HCT116 (cell line): ENCODE measurements around the gene SLC35F1. TPM values are rescaled to one million over a fixed set of nuclear protein-coding genes. Genes with fewer than 3 reads are reported as not detected.

ENCODE experiments used
- ATAC-seq: fragments of 200-7000 bp; cut with Tn5 transposase; 2 replicates; pipeline ENCODE4 v1.9.1; 2020; ENCODE audit warnings: mild to moderate bottlenecking, moderate library complexity
- BruUV-seq: library from RNA; stranded (reverse); fragments of 400-500 nt; replicated peaks from 2 replicates; lab custom pipeline; 2021; lab: Mats Ljungman, UMichigan
- CTCF ChIA-PET: fragments of 300-600 bp; sonication (Branson Sonifier 250); formaldehyde crosslinking; loops from one replicate; lab custom pipeline; 2021; ENCODE audit warnings: antibody characterized with exemption; lab: Charles Lee
- POLR2A ChIA-PET: fragments of 300-600, 350-600 bp; sonication (Branson Sonifier 250); formaldehyde crosslinking; loops from one replicate; lab custom pipeline; 2021; ENCODE audit warnings: antibody characterized with exemption; lab: Charles Lee
- RAD21 ChIA-PET, 2 experiments: fragments of 300-600 bp; sonication (Branson Sonifier 250); formaldehyde crosslinking; loops; one replicate each; lab custom pipeline; 2023; ENCODE audit warnings: low total read pairs in 2 of 2; ENCODE audit not compliant: uncharacterized antibody in 2 of 2, unreplicated experiment in 2 of 2, low non-redundant PET in 1 of 2; lab: Charles Lee
- DNase-seq: peaks from one replicate; pipeline ENCODE4 v3.0.0-alpha.2; 2010; ENCODE audit warnings: low read depth, low spot score
- H2AFZ ChIP-seq: fragments of 200-600 bp; shearing (Covaris generic), sonication (generic); 2 replicates; pipeline ENCODE4 v1.6.1; 2017; ENCODE audit warnings: low read depth, mixed run types, mixed read lengths, antibody characterized with exemption, low read length; ENCODE audit not compliant: poor library complexity, severe bottlenecking
- H3K27ac ChIP-seq: 2 replicates; pipeline ENCODE4 v1.5.1; 2012; ENCODE audit warnings: low read depth, low read length
- H3K27me3 ChIP-seq: fragments of 200-600 bp; sonication (generic); 2 replicates; pipeline ENCODE4 v1.6.1; 2016; ENCODE audit warnings: mixed run types, low read length, mixed read lengths; ENCODE audit not compliant: insufficient read depth
- H3K36me3 ChIP-seq, 2 experiments: fragments of 200-500 bp in 1 of 2; fragments of 200-600 bp in 1 of 2; sonication (Bioruptor generic) in 1 of 2; sonication (generic) in 1 of 2; 2 replicates each; pipeline versions ENCODE4 v1.5.1 to v1.6.1; 2014 to 2016; ENCODE audit warnings: low read length in 2 of 2, inconsistent platforms in 1 of 2, mixed read lengths in 1 of 2, mixed run types in 1 of 2; ENCODE audit not compliant: insufficient read depth in 2 of 2, control insufficient read depth in 1 of 2
- H3K4me1 ChIP-seq, 2 experiments: fragments of 200-600 bp in 1 of 2; sonication (generic) in 1 of 2; 2 replicates each; pipeline versions ENCODE4 v1.5.1 to v1.6.1; 2012 to 2017; ENCODE audit warnings: low read length in 2 of 2, inconsistent platforms in 1 of 2, mild to moderate bottlenecking in 1 of 2, mixed read lengths in 1 of 2, mixed run types in 1 of 2, moderate library complexity in 1 of 2; ENCODE audit not compliant: insufficient read depth in 2 of 2, control insufficient read depth in 1 of 2
- H3K4me2 ChIP-seq: fragments of 200-600 bp; sonication (generic); 2 replicates; pipeline ENCODE4 v1.6.1; 2017; ENCODE audit warnings: mixed run types, low read length, mixed read lengths
- H3K4me3 ChIP-seq, 2 experiments: fragments of 200-600 bp in 1 of 2; sonication (generic) in 1 of 2; replicated peaks in 1 of 2; 2 replicates each; pipeline ENCODE4 v1.5.1; 2011 to 2016; ENCODE audit warnings: low read length in 2 of 2, control low read depth in 1 of 2, low read depth in 1 of 2, mild to moderate bottlenecking in 1 of 2, mixed read lengths in 1 of 2, mixed run types in 1 of 2
- H3K79me2 ChIP-seq: fragments of 200-600 bp; sonication (generic); 2 replicates; pipeline ENCODE4 v1.6.1; 2017; ENCODE audit warnings: mild to moderate bottlenecking, mixed run types, low read length, moderate library complexity, mixed read lengths; ENCODE audit not compliant: insufficient read depth
- H3K9ac ChIP-seq: fragments of 200-600 bp; sonication (generic); 2 replicates; pipeline ENCODE4 v1.6.1; 2016; ENCODE audit warnings: low read length, mixed read lengths
- H3K9me2 ChIP-seq: fragments of 200-600 bp; sonication (generic), shearing (Covaris generic); 2 replicates; pipeline ENCODE4 v1.6.1; 2017; ENCODE audit warnings: mixed run types, mild to moderate bottlenecking, moderate library complexity; ENCODE audit not compliant: insufficient read depth
- H3K9me3 ChIP-seq, 2 experiments: fragments of 200-500 bp in 1 of 2; fragments of 200-600 bp in 1 of 2; sonication (Bioruptor generic) in 1 of 2; sonication (generic) in 1 of 2; 2 replicates each; pipeline ENCODE4 v1.6.1; 2014 to 2017; ENCODE audit warnings: low read length in 2 of 2, mixed read lengths in 2 of 2, inconsistent platforms in 1 of 2, low read depth in 1 of 2, mild to moderate bottlenecking in 1 of 2, mixed run types in 1 of 2, moderate library complexity in 1 of 2; ENCODE audit not compliant: control insufficient read depth in 1 of 2, insufficient read depth in 1 of 2
- H4K20me1 ChIP-seq: fragments of 200-600 bp; sonication (generic), shearing (Covaris generic); 2 replicates; pipeline ENCODE4 v1.6.1; 2017; ENCODE audit warnings: mixed run types, mild to moderate bottlenecking, moderate library complexity; ENCODE audit not compliant: insufficient read depth
- EGR1 ChIP-seq: IDR thresholded peaks from 2 replicates; pipeline ENCODE4 v1.6.1; 2012; ENCODE audit warnings: low read depth
- EZH2 ChIP-seq: fragments of 200-600 bp; sonication (generic); IDR thresholded peaks from 2 replicates; pipeline ENCODE4 v1.6.1; 2017; ENCODE audit warnings: antibody characterized with exemption, mixed run types
- EZH2phosphoT487 ChIP-seq: fragments of 200-600 bp; IDR thresholded peaks from 2 replicates; pipeline ENCODE4 v1.6.1; 2018; ENCODE audit warnings: antibody characterized with exemption, borderline replicate concordance
- FOSL1 ChIP-seq: IDR thresholded peaks from 2 replicates; pipeline ENCODE4 v1.6.1; 2012; ENCODE audit warnings: low read depth
- JUND ChIP-seq: IDR thresholded peaks from 2 replicates; pipeline ENCODE4 v1.6.1; 2012
- POLR2AphosphoS5 ChIP-seq: IDR thresholded peaks from 2 replicates; pipeline ENCODE4 v1.6.1; 2011; ENCODE audit warnings: mild to moderate bottlenecking, low read depth, low read length, moderate library complexity
- RAD21 ChIP-seq: IDR thresholded peaks from 2 replicates; pipeline ENCODE4 v1.6.1; 2012; ENCODE audit warnings: low read depth, mild to moderate bottlenecking
- SIN3A ChIP-seq: IDR thresholded peaks from 2 replicates; pipeline ENCODE4 v1.6.1; 2012; ENCODE audit warnings: low read depth
- SP1 ChIP-seq: IDR thresholded peaks from 2 replicates; pipeline ENCODE4 v1.6.1; 2012; ENCODE audit warnings: low read depth
- SRF ChIP-seq: IDR thresholded peaks from 2 replicates; pipeline ENCODE4 v1.6.1; 2012; ENCODE audit warnings: low read depth
- TCF7L2 ChIP-seq: IDR thresholded peaks from 2 replicates; pipeline ENCODE4 v1.7.0; 2011; ENCODE audit warnings: borderline replicate concordance, inconsistent platforms; ENCODE audit not compliant: insufficient read depth, insufficient read length; ENCODE audit errors: extremely low read depth
- YY1 ChIP-seq: IDR thresholded peaks from 2 replicates; pipeline ENCODE4 v1.6.1; 2011; ENCODE audit warnings: low read length, low read depth, moderate library complexity, mild to moderate bottlenecking; ENCODE audit not compliant: insufficient replicate concordance; ENCODE audit errors: extremely low read depth
- ZNF274 ChIP-seq: fragments of 200-500 bp; sonication (Bioruptor generic); IDR thresholded peaks from 2 replicates; pipeline ENCODE4 v1.6.1; 2014; ENCODE audit warnings: mild to moderate bottlenecking, low read depth, low read length, inconsistent platforms
- intact Hi-C: fragments of 100-400 bp; cut with micrococcal nuclease; formaldehyde crosslinking; loops from 2 replicates; pipeline ENCODE4 v1.10.0; 2022
- total RNA-seq: library from RNA; stranded (reverse); gene quantifications from one replicate; pipeline ENCODE4 v1.2.1, GENCODE V29; 2021; ENCODE audit not compliant: unreplicated experiment
- TF ChIP-seq, protein P1 (sequence below), 3 experiments: fragments of 200-600 bp in 1 of 3; sonication (generic) in 1 of 3; IDR thresholded peaks in 2 of 3; conservative IDR thresholded peaks in 1 of 3; 2 replicates each; pipeline ENCODE4 v1.5.1; 2012 to 2017; ENCODE audit warnings: low read depth in 2 of 3, low read length in 2 of 3, antibody characterized with exemption in 1 of 3, borderline replicate concordance in 1 of 3, control low read depth in 1 of 3, mild to moderate bottlenecking in 1 of 3, mixed read lengths in 1 of 3, mixed run types in 1 of 3, moderate library complexity in 1 of 3; ENCODE audit not compliant: insufficient read depth in 1 of 3
- TF ChIP-seq, protein P2 (sequence below): IDR thresholded peaks from 2 replicates; pipeline ENCODE4 v1.6.1; 2011; ENCODE audit warnings: mild to moderate bottlenecking, low read length, moderate library complexity; ENCODE audit not compliant: insufficient replicate concordance; ENCODE audit errors: extremely low read depth
- TF ChIP-seq, protein P3 (sequence below): IDR thresholded peaks from 2 replicates; pipeline ENCODE4 v1.6.1; 2012

Gene SLC35F1
- total RNA-seq, 1 experiment from 2014 or later = 0.07 TPM

DNA sequence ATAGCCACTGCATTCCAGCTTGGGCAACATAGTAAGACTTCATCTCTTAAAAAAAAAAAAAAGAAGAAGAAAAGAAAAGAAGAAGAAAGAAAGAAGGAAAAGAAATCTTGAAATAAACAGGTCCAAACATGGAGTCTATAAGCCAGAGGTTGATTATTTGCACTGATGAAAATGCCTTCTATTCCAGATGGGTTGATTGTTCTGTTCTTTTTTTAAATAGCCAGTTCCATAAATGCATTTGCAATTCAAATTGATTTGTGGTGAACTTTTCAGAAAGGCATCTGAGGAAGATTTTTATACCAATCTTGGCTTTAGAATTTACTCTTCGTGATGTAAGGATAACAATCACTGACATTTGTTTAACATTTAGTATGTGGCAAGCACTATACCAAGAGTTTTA is 397.3 kb downstream of the SLC35F1 start:
- H3K79me2 ChIP-seq = no peaks in the 10 kb centered on the region
- DNase-seq = no peak
- no TSS peak for BruUV-seq
- H3K9ac ChIP-seq = no peak overlapping the region
- intact Hi-C loops = no loop called here
- no peak for ATAC-seq
- no peaks in the 10 kb centered on the region for H3K36me3 ChIP-seq
- CTCF ChIA-PET = no interaction called here
- no peak overlapping the region for H3K27ac ChIP-seq
- RAD21 ChIA-PET = no interaction called here
- H4K20me1 ChIP-seq = no peaks in the 10 kb centered on the region
- no peak overlapping the region for H3K4me3 ChIP-seq
- H3K27me3 ChIP-seq = no peaks in the 10 kb centered on the region
- H3K4me1 ChIP-seq = no peaks in the 10 kb centered on the region
- TF ChIP-seq SP1 = no peak
- TF ChIP-seq EGR1 = no peak
- TF ChIP-seq SIN3A = no peak
- TF ChIP-seq YY1 = no peak
- no peak for TF ChIP-seq EZH2
- TF ChIP-seq ZNF274 = no peak
- no peak for TF ChIP-seq SRF
- TF ChIP-seq TCF7L2 = no peak
- TF ChIP-seq RAD21 = no peak
- TF ChIP-seq, all 23 proteins: peak for 0
- Histone ChIP-seq H2AFZ (no peak overlapping the region), H3K4me2 (no peak overlapping the region), H3K9me2 (no peaks in the 10 kb centered on the region), H3K9me3 (no peaks in the 10 kb centered on the region)
- POLR2A ChIA-PET = no interaction called here

DNA sequence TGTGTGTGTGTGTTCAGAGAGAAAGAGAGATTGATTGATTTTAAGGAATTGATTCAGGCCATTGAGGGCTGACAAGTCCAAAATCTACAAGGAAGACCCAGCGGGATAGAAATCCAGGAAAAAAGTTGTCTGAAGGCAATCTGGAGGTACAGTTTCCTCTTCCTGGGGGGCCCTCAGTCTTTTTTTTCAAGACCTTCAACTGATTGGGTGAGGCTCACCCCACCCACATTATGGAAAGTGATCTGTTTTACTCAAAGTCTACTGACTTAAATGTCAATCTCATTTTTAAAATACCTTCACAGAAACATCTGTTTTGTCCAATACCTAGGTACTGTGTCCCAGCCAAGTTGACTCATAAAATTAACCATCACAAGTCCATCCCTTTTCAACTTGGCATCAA is 398.0 kb downstream of the SLC35F1 start:
- Histone ChIP-seq H3K9ac (no peak overlapping the region), H3K36me3 (no peaks in the 10 kb centered on the region), H3K4me1 (no peaks in the 10 kb centered on the region), H2AFZ (no peak overlapping the region), H3K27me3 (no peaks in the 10 kb centered on the region), H4K20me1 (no peaks in the 10 kb centered on the region), H3K4me2 (no peak overlapping the region), H3K4me3 (no peak overlapping the region), H3K9me2 (no peaks in the 10 kb centered on the region), H3K79me2 (no peaks in the 10 kb centered on the region), H3K9me3 (no peaks in the 10 kb centered on the region), H3K27ac (no peak overlapping the region)
- RAD21 ChIA-PET = no interaction called here
- intact Hi-C loops = no loop called here
- TF ChIP-seq, protein P1, sequence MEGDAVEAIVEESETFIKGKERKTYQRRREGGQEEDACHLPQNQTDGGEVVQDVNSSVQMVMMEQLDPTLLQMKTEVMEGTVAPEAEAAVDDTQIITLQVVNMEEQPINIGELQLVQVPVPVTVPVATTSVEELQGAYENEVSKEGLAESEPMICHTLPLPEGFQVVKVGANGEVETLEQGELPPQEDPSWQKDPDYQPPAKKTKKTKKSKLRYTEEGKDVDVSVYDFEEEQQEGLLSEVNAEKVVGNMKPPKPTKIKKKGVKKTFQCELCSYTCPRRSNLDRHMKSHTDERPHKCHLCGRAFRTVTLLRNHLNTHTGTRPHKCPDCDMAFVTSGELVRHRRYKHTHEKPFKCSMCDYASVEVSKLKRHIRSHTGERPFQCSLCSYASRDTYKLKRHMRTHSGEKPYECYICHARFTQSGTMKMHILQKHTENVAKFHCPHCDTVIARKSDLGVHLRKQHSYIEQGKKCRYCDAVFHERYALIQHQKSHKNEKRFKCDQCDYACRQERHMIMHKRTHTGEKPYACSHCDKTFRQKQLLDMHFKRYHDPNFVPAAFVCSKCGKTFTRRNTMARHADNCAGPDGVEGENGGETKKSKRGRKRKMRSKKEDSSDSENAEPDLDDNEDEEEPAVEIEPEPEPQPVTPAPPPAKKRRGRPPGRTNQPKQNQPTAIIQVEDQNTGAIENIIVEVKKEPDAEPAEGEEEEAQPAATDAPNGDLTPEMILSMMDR (IDR thresholded peaks at IDR 0.05 in 2 of 3, conservative IDR thresholded peaks at IDR 0.05 in 1 of 3; ENCODE audit: borderline replicate concordance in 1 of 3, insufficient read depth in 1 of 3, low read depth in 2 of 3, low read length in 2 of 3) = no peak
- no peak for TF ChIP-seq YY1
- TF ChIP-seq FOSL1 = no peak
- TF ChIP-seq, protein P2, sequence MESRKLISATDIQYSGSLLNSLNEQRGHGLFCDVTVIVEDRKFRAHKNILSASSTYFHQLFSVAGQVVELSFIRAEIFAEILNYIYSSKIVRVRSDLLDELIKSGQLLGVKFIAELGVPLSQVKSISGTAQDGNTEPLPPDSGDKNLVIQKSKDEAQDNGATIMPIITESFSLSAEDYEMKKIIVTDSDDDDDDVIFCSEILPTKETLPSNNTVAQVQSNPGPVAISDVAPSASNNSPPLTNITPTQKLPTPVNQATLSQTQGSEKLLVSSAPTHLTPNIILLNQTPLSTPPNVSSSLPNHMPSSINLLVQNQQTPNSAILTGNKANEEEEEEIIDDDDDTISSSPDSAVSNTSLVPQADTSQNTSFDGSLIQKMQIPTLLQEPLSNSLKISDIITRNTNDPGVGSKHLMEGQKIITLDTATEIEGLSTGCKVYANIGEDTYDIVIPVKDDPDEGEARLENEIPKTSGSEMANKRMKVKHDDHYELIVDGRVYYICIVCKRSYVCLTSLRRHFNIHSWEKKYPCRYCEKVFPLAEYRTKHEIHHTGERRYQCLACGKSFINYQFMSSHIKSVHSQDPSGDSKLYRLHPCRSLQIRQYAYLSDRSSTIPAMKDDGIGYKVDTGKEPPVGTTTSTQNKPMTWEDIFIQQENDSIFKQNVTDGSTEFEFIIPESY = no peak
- TF ChIP-seq SP1 = no peak
- TF ChIP-seq SRF = no peak
- no peak for TF ChIP-seq EZH2phosphoT487
- TF ChIP-seq JUND = no peak
- TF ChIP-seq RAD21 = no peak
- TF ChIP-seq TCF7L2 = no peak
- no peak for TF ChIP-seq POLR2AphosphoS5
- TF ChIP-seq, protein P3, sequence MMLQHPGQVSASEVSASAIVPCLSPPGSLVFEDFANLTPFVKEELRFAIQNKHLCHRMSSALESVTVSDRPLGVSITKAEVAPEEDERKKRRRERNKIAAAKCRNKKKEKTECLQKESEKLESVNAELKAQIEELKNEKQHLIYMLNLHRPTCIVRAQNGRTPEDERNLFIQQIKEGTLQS = no peak
- POLR2A ChIA-PET = no interaction called here
- ATAC-seq (no peak), DNase-seq (no peak)
- CTCF ChIA-PET = no interaction called here
- BruUV-seq = no TSS peak
